A673 (cell line): ENCODE results near the gene ZNF385C. TPM values are rescaled to one million over a fixed set of nuclear protein-coding genes. Genes with fewer than 3 reads are reported as not detected.

Experiments
- BruUV-seq: library from RNA; stranded (reverse); fragments of 400-500 nt; replicated peaks from 2 replicates; lab custom pipeline; 2021; lab: Mats Ljungman, UMichigan
- CTCF ChIA-PET: fragments of 300-600 bp; sonication (Branson Sonifier 250); formaldehyde crosslinking; loops from one replicate; lab custom pipeline; 2022; ENCODE audit warnings: antibody characterized with exemption; lab: Charles Lee
- POLR2A ChIA-PET: fragments of 300-600 bp; sonication (Branson Sonifier 250); formaldehyde crosslinking; loops from one replicate; lab custom pipeline; 2022; ENCODE audit warnings: antibody characterized with exemption; ENCODE audit not compliant: low non-redundant PET; lab: Charles Lee
- DNase-seq: peaks from one replicate; pipeline ENCODE4 v3.0.0-alpha.2; 2015; ENCODE audit warnings: low spot score
- H3K27ac ChIP-seq: fragments of 200-600 bp; sonication (generic); 2 replicates; pipeline ENCODE4 v1.5.1; 2016; ENCODE audit warnings: mixed run types, low read depth, mild to moderate bottlenecking, mixed read lengths, antibody characterized with exemption, low read length; ENCODE audit not compliant: poor library complexity, severe bottlenecking
- H3K27me3 ChIP-seq: fragments of 200-600 bp; sonication (generic); replicated peaks from 2 replicates; pipeline ENCODE4 v1.6.1; 2017; ENCODE audit warnings: mixed run types, low read depth, mild to moderate bottlenecking, mixed read lengths, antibody characterized with exemption, low read length; ENCODE audit not compliant: insufficient read depth, poor library complexity
- H3K36me3 ChIP-seq: fragments of 200-600 bp; sonication (generic); 2 replicates; pipeline ENCODE4 v1.6.1; 2016; ENCODE audit warnings: mixed run types, mild to moderate bottlenecking, mixed read lengths, antibody characterized with exemption, low read length; ENCODE audit not compliant: insufficient read depth, poor library complexity, severe bottlenecking
- H3K4me1 ChIP-seq: fragments of 200-600 bp; sonication (generic); 2 replicates; pipeline ENCODE4 v1.6.1; 2017; ENCODE audit warnings: mixed run types, mild to moderate bottlenecking, mixed read lengths, antibody characterized with exemption, low read length; ENCODE audit not compliant: insufficient read depth, poor library complexity, severe bottlenecking
- H3K4me3 ChIP-seq: fragments of 200-600 bp; sonication (generic); 2 replicates; pipeline ENCODE4 v1.5.1; 2016; ENCODE audit warnings: low read depth, mixed run types, mild to moderate bottlenecking, mixed read lengths, low read length; ENCODE audit not compliant: poor library complexity, severe bottlenecking
- H3K9me3 ChIP-seq: fragments of 200-600 bp; sonication (generic); 2 replicates; pipeline ENCODE4 v1.6.1; 2016; ENCODE audit warnings: mixed run types, low read depth, mild to moderate bottlenecking, mixed read lengths, antibody characterized with exemption, low read length; ENCODE audit not compliant: poor library complexity, severe bottlenecking
- CTCF ChIP-seq: fragments of 300-800, 200-600 bp; sonication (generic); conservative IDR thresholded peaks from 2 replicates; pipeline ENCODE4 v1.5.1; 2017; ENCODE audit warnings: low read depth, mild to moderate bottlenecking, antibody characterized with exemption, low read length, moderate library complexity, mixed read lengths
- EZH2 ChIP-seq: fragments of 200-600 bp; sonication (generic); IDR thresholded peaks from 2 replicates; pipeline ENCODE4 v1.6.1; 2017; ENCODE audit warnings: borderline replicate concordance, low read depth, mild to moderate bottlenecking, mixed read lengths, antibody characterized with exemption, low read length; ENCODE audit not compliant: poor library complexity, severe bottlenecking
- intact Hi-C: fragments of 100-400 bp; cut with micrococcal nuclease; formaldehyde crosslinking; loops from one replicate; pipeline ENCODE4 v1.10.0; 2022; ENCODE audit not compliant: unreplicated experiment
- total RNA-seq: library from RNA; stranded (reverse); gene quantifications from 2 replicates; pipeline ENCODE4 v1.2.3, GENCODE V29; 2021

The ZNF385C gene
- total RNA-seq, 1 experiment from 2014 or later = 0.17 TPM

GRCh38 chr17:42052346-42052877, 45.9 kb downstream of the ZNF385C start:
- no peak for TF ChIP-seq CTCF
- no peak for TF ChIP-seq EZH2
- BruUV-seq = no TSS peak
- no peaks in the 10 kb centered on the region for H3K9me3 ChIP-seq
- no peak overlapping the region for H3K27ac ChIP-seq
- no peaks in the 10 kb centered on the region for H3K36me3 ChIP-seq
- CTCF ChIA-PET = no interaction called here
- no peaks in the 10 kb centered on the region for H3K4me1 ChIP-seq
- intact Hi-C loops = no loop called here
- H3K4me3 ChIP-seq = no peak overlapping the region
- POLR2A ChIA-PET = no interaction called here
- DNase-seq = no peak
- H3K27me3 ChIP-seq = no peaks in the 10 kb centered on the region

GRCh38 chr17:42051645-42052044, 46.6 kb downstream of the ZNF385C start:
- Histone ChIP-seq H3K9me3 (no peaks in the 10 kb centered on the region), H3K36me3 (no peaks in the 10 kb centered on the region), H3K27me3 (no peaks in the 10 kb centered on the region), H3K27ac (no peak overlapping the region), H3K4me1 (no peaks in the 10 kb centered on the region), H3K4me3 (no peak overlapping the region)
- DNase-seq = no peak
- BruUV-seq = no TSS peak
- POLR2A ChIA-PET = no interaction called here
- TF ChIP-seq CTCF (no peak), EZH2 (no peak)
- CTCF ChIA-PET = no interaction called here
- intact Hi-C loops = no loop called here

- BruUV-seq = no TSS peak
- Histone ChIP-seq H3K9me3 (no peaks in the 10 kb centered on the region), H3K36me3 (no peaks in the 10 kb centered on the region), H3K4me3 (peak overlapping the region; percentile 52), H3K4me1 (no peaks in the 10 kb centered on the region), H3K27me3 (no peaks in the 10 kb centered on the region), H3K27ac (no peak overlapping the region)
- POLR2A ChIA-PET = no interaction called here
- CTCF ChIA-PET = no interaction called here
- intact Hi-C loops = no loop called here
- TF ChIP-seq EZH2 (no peak), CTCF (no peak)
- no peak for DNase-seq
Observed at GRCh38 chr17:42051013-42051400, 47.3 kb downstream of the ZNF385C start.
